Adrenal gland (tissue), 12 donors: ENCODE measurements around the gene SUZ12. TPM values are rescaled to one million over a fixed set of nuclear protein-coding genes. Genes with fewer than 3 reads are reported as not detected.
"Not testable (repeated sequence)": the region's sequence is repeated elsewhere in the genome, so short reads cannot be mapped to it uniquely, and the experiment has no call there.

Experiments used
- DNase-seq, 7 donors: peaks; one replicate each; pipeline ENCODE4 v3.0.0-alpha.2; 2019 to 2020
- H3K27ac ChIP-seq, 5 donors: fragments of 200-600 bp; sonication (generic) in 4 of 5; 1 replicate in 3 of 5; 2 replicates in 2 of 5; pipeline versions ENCODE4 v1.5.1 to v1.8.0; 2016 to 2020; ENCODE audit warnings: mild to moderate bottlenecking in 1 of 5
- H3K27me3 ChIP-seq: fragments of 200-600 bp; 2 replicates; pipeline ENCODE4 v1.8.0; 2021
- H3K36me3 ChIP-seq, 2 donors: fragments of 200-600 bp; replicated peaks in 1 of 2; 1 replicate in 1 of 2; 2 replicates in 1 of 2; pipeline versions ENCODE4 v1.5.1 to v1.8.0; 2018 to 2022
- H3K4me1 ChIP-seq, 2 donors: fragments of 200-600 bp; replicated peaks in 1 of 2; 1 replicate in 1 of 2; 2 replicates in 1 of 2; pipeline versions ENCODE4 v1.5.1 to v1.8.0; 2018 to 2021
- H3K4me3 ChIP-seq, 4 donors: fragments of 200-600 bp; sonication (generic) in 3 of 4; one replicate each; pipeline ENCODE4 v1.5.1; 2016 to 2018
- H3K9me3 ChIP-seq, 3 donors: fragments of 200-600 bp; sonication (generic) in 1 of 3; replicated peaks in 1 of 3; 1 replicate in 2 of 3; 2 replicates in 1 of 3; pipeline versions ENCODE4 v1.5.1 to v1.8.0; 2016 to 2021
- CTCF ChIP-seq, 6 experiments: fragments of 450-650 bp in 4 of 6; fragments of 200-600 bp in 2 of 6; sonication (generic) in 1 of 6; IDR thresholded peaks; 1 replicate in 5 of 6; 2 replicates in 1 of 6; pipeline versions ENCODE4 v1.5.1 to v1.8.0; 2016 to 2021; ENCODE audit warnings: antibody characterized with exemption in 6 of 6, mild to moderate bottlenecking in 2 of 6, moderate library complexity in 1 of 6
- POLR2A ChIP-seq, 2 donors: fragments of 450-650 bp; IDR thresholded peaks; one replicate each; pipeline ENCODE4 v1.6.1; 2017; ENCODE audit warnings: antibody characterized with exemption in 2 of 2, mild to moderate bottlenecking in 2 of 2, moderate library complexity in 1 of 2
- WGBS, 4 donors: extraction: QIAGEN DNeasy Blood & Tissue Kit in 2 of 4; methylation state at CpG; one replicate each; pipeline versions ENCODE4 v1.1.5 to v1.1.7; 2013 to 2017; 5-methylcytosine and 5-hydroxymethylcytosine counted together
- intact Hi-C, 2 donors: fragments of 100-400 bp; cut with DNase I; formaldehyde crosslinking; loops; one replicate each; pipeline versions ENCODE4 v1.14.1 to v1.15.0; 2022 to 2023
- polyA plus RNA-seq, 3 donors: library from polyadenylated mRNA; stranded (reverse); fragments of 200-250 nt in 2 of 3; fragments of 350-450 nt in 1 of 3; fragmentation: Illumina TruSeq in 1 of 3; extraction: RNeasy Lipid Tissue Mini Kit (QIAGEN cat#74804) in 1 of 3; gene quantifications; one replicate each; pipeline ENCODE4 v1.2.3, GENCODE V29; 2013 to 2014
- total RNA-seq, 9 donors: library from RNA; depleted of rRNA in 4 of 9; stranded (reverse); fragments of >200 nt in 4 of 9; fragments of 120-200 nt in 1 of 9; fragmentation: NEBNext Ultra II Directional in 1 of 9; extraction: Animal tissue kit (Norgen Biotek cat#: 25700) in 1 of 9; gene quantifications; one replicate each; pipeline versions ENCODE4 v1.1.0 to v1.2.4, GENCODE V29; 2013 to 2023
- donor health status: healthy with polysubstance abuse.
- donor health status: Bipolar disorder and iron deficiency.
- donor health status: DM: yes; HTN: yes; CAD: no.
- donor health status: DM: no; HTN: no; CAD: no.
- donor health status: DM: no; HTN: no; CAD: no.
- donor health status: DM: yes; HTN: yes; CAD: no.

Gene SUZ12
- total and polyA plus RNA-seq, 12 donors = 8.7 to 27.1 (median 19.8) TPM

- H3K9me3 ChIP-seq, H3K27me3 ChIP-seq, intact Hi-C loops, H3K4me1 ChIP-seq, H3K27ac ChIP-seq, H3K4me3 ChIP-seq: not testable (repeated sequence)
- DNase-seq = peak in 1 of 7 donors; percentile 11
- peaks cover 0 to 18% of the 10 kb centered on the region in 2 donors for H3K36me3 ChIP-seq
- WGBS, 4 donors = 83 to 92% (median 84%) methylated on average over 5 of the region's 5 CpGs
Measured at GRCh38 chr17:31975391-31975790, 38.6 kb downstream of the SUZ12 start.

GRCh38 chr17:31991821-31992220 is 55.0 kb downstream of the SUZ12 start:
- H3K27ac ChIP-seq, H3K9me3 ChIP-seq, DNase-seq, H3K4me1 ChIP-seq, H3K27me3 ChIP-seq, H3K4me3 ChIP-seq, intact Hi-C loops: not testable (repeated sequence)
- peaks cover 0 to 86% of the 10 kb centered on the region in 2 donors for H3K36me3 ChIP-seq
- 90 to 95% (median 93%) methylated on average over 8 of the region's 8 CpGs for WGBS, 4 donors

GRCh38 chr17:31997005-31997404 is 60.2 kb downstream of the SUZ12 start:
- intact Hi-C loops = no loop called here
- 83 to 88% (median 85%) methylated on average over 5 to 6 of the region's 6 CpGs for WGBS, 4 donors
- Histone ChIP-seq H3K4me1 (no peaks in the 10 kb centered on the region), H3K4me3 (no peak overlapping the region), H3K9me3 (no peaks in the 10 kb centered on the region), H3K27me3 (no peaks in the 10 kb centered on the region), H3K36me3 (peaks cover 0 to 73% of the 10 kb centered on the region in 2 donors), H3K27ac (no peak overlapping the region)
- TF ChIP-seq CTCF (IDR thresholded peaks at IDR 0.05) (no peak), POLR2A (IDR thresholded peaks at IDR 0.05) (no peak)
- DNase-seq = no peak

- Histone ChIP-seq H3K9me3 (no peaks in the 10 kb centered on the region), H3K36me3 (no peaks in the 10 kb centered on the region), H3K4me1 (peaks cover 21 to 24% of the 10 kb centered on the region in 2 donors), H3K4me3 (peak within 1 kb of the TSS; percentile 56 to 96 (median 74)), H3K27ac (peak within 1 kb of the TSS in 4 of 5 donors; percentile 58 to 91 (median 80)), H3K27me3 (no peaks in the 10 kb centered on the region)
- peak in 1 of 2 donors; percentile 53 for TF ChIP-seq POLR2A (IDR thresholded peaks at IDR 0.05)
- peak; percentile 65 to 96 (median 92) for TF ChIP-seq CTCF (IDR thresholded peaks at IDR 0.05)
- WGBS, 4 donors = 0 to 1% (median 1%) methylated on average over 12 to 51 of the region's 51 CpGs
- peak; percentile 81 to 91 (median 87) for DNase-seq
- intact Hi-C loops = loop anchor here in 1 of 2 donors (5.0 kb wide), 1 partner anchor 130 kb away; no protein-coding TSS in a partner anchor
Measured at GRCh38 chr17:32006957-32007462, 70.2 kb downstream of the SUZ12 start, which contains the start of gene LRRC37B. TSS of gene LRRC37B (plus strand) at chr17:32007383. CDS start at chr17:32021393, 14,010 bp downstream.

GRCh38 chr17:32007463-32008298 is 70.9 kb downstream of the SUZ12 start:
- Histone ChIP-seq H3K4me3 (peak overlapping the region; percentile 6 to 96 (median 61)), H3K36me3 (no peaks in the 10 kb centered on the region), H3K4me1 (peaks cover 21 to 24% of the 10 kb centered on the region in 2 donors), H3K27me3 (no peaks in the 10 kb centered on the region), H3K9me3 (no peaks in the 10 kb centered on the region), H3K27ac (peak overlapping the region in 4 of 5 donors; percentile 58 to 91 (median 80))
- intact Hi-C loops = loop anchor here in 1 of 2 donors (5.0 kb wide), 1 partner anchor 130 kb away; no protein-coding TSS in a partner anchor
- 0 to 5% (median 1%) methylated on average over 7 to 78 of the region's 80 CpGs for WGBS, 4 donors
- TF ChIP-seq POLR2A (IDR thresholded peaks at IDR 0.05) (no peak), CTCF (IDR thresholded peaks at IDR 0.05) (no peak)
- DNase-seq = peak; percentile 26 to 62 (median 42)
